Hepatocyte (in vitro differentiated cells): ENCODE results near the gene USP20. TPM values are rescaled to one million over a fixed set of nuclear protein-coding genes. Genes with fewer than 3 reads are reported as not detected.

Source experiments
- DNase-seq: peaks from one replicate; pipeline ENCODE4 v3.0.0-alpha.2; 2016; ENCODE audit warnings: low spot score
- H2AFZ ChIP-seq: fragments of 200-600 bp; sonication (generic); 2 replicates; pipeline ENCODE4 v1.6.0; 2016; ENCODE audit warnings: antibody characterized with exemption, mild to moderate bottlenecking
- H3K27ac ChIP-seq: fragments of 200-600 bp; sonication (generic); 2 replicates; pipeline ENCODE4 v1.5.1; 2016; ENCODE audit warnings: mild to moderate bottlenecking
- H3K27me3 ChIP-seq: fragments of 200-600 bp; sonication (generic); 2 replicates; pipeline ENCODE4 v1.6.1; 2016
- H3K36me3 ChIP-seq: fragments of 200-600 bp; sonication (generic); replicated peaks from 2 replicates; pipeline ENCODE4 v1.5.1; 2016; ENCODE audit warnings: low read depth; ENCODE audit not compliant: insufficient read depth
- H3K4me1 ChIP-seq: fragments of 200-600 bp; sonication (generic); 2 replicates; pipeline ENCODE4 v1.5.1; 2016; ENCODE audit warnings: mild to moderate bottlenecking, moderate library complexity; ENCODE audit not compliant: insufficient read depth
- H3K4me2 ChIP-seq: fragments of 200-600 bp; sonication (generic); 2 replicates; pipeline ENCODE4 v1.6.0; 2016
- H3K4me3 ChIP-seq: fragments of 200-600 bp; sonication (generic); 2 replicates; pipeline ENCODE4 v1.5.1; 2016; ENCODE audit warnings: mild to moderate bottlenecking
- H3K79me2 ChIP-seq: fragments of 200-600 bp; sonication (generic); 2 replicates; pipeline ENCODE4 v1.6.0; 2017; ENCODE audit warnings: mild to moderate bottlenecking
- H3K9me2 ChIP-seq: fragments of 200-600 bp; sonication (generic); replicated peaks from 2 replicates; pipeline ENCODE4 v1.6.0; 2017; ENCODE audit warnings: mild to moderate bottlenecking; ENCODE audit not compliant: insufficient read depth
- H3K9me3 ChIP-seq: fragments of 200-600 bp; sonication (generic); 2 replicates; pipeline ENCODE4 v1.5.1; 2016; ENCODE audit warnings: low read depth, mild to moderate bottlenecking
- H4K20me1 ChIP-seq: fragments of 200-600 bp; sonication (generic); 2 replicates; pipeline ENCODE4 v1.6.0; 2016; ENCODE audit warnings: mild to moderate bottlenecking; ENCODE audit not compliant: insufficient read depth, poor library complexity, severe bottlenecking
- EZH2 ChIP-seq: fragments of 200-600 bp; sonication (generic); IDR thresholded peaks from 2 replicates; pipeline ENCODE4 v1.6.1; 2016; ENCODE audit warnings: antibody characterized with exemption, mild to moderate bottlenecking, borderline replicate concordance
- EZH2phosphoT487 ChIP-seq: fragments of 200-600 bp; sonication (generic); IDR thresholded peaks from one replicate; pipeline ENCODE4 v1.6.1; 2018; ENCODE audit warnings: antibody characterized with exemption, mild to moderate bottlenecking, low read depth, moderate library complexity; ENCODE audit not compliant: unreplicated experiment, severe bottlenecking
- WGBS: methylation state at CpG from one replicate; pipeline ENCODE4 v1.1.6; 2016; ENCODE audit warnings: low lambda C conversion rate; ENCODE audit errors: missing lambda C conversion rate; 5-methylcytosine and 5-hydroxymethylcytosine counted together
- polyA plus RNA-seq: library from polyadenylated mRNA; unstranded; fragments of >200 nt; fragmentation: Nextera tagmentation; extraction: Ambion mirVana; gene quantifications from 2 replicates; pipeline ENCODE4 v1.2.1, GENCODE V29; 2016
- total RNA-seq: library from RNA; depleted of rRNA; stranded (reverse); fragments of >200 nt; gene quantifications from 2 replicates; pipeline ENCODE4 v1.2.3, GENCODE V29; 2014
- TF ChIP-seq, protein P1 (sequence below): fragments of 200-600 bp; sonication (generic); IDR thresholded peaks from 2 replicates; pipeline ENCODE4 v1.5.1; 2016; ENCODE audit warnings: antibody characterized with exemption, mild to moderate bottlenecking; ENCODE audit not compliant: poor library complexity

Gene USP20
- total and polyA plus RNA-seq, 2 experiments from 2014 or later: 10.6 to 29.0 TPM

- peak overlapping the region; percentile 54 for H3K27ac ChIP-seq
- peaks cover 4% of the 10 kb centered on the region for H3K4me1 ChIP-seq
- no peaks in the 10 kb centered on the region for H4K20me1 ChIP-seq
- DNase-seq: peak; percentile 78
- no peaks in the 10 kb centered on the region for H3K36me3 ChIP-seq
- H3K9me3 ChIP-seq: no peaks in the 10 kb centered on the region
- TF ChIP-seq EZH2phosphoT487 (no peak), EZH2 (no peak)
- TF ChIP-seq, protein P1, sequence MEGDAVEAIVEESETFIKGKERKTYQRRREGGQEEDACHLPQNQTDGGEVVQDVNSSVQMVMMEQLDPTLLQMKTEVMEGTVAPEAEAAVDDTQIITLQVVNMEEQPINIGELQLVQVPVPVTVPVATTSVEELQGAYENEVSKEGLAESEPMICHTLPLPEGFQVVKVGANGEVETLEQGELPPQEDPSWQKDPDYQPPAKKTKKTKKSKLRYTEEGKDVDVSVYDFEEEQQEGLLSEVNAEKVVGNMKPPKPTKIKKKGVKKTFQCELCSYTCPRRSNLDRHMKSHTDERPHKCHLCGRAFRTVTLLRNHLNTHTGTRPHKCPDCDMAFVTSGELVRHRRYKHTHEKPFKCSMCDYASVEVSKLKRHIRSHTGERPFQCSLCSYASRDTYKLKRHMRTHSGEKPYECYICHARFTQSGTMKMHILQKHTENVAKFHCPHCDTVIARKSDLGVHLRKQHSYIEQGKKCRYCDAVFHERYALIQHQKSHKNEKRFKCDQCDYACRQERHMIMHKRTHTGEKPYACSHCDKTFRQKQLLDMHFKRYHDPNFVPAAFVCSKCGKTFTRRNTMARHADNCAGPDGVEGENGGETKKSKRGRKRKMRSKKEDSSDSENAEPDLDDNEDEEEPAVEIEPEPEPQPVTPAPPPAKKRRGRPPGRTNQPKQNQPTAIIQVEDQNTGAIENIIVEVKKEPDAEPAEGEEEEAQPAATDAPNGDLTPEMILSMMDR: no peak
- no peaks in the 10 kb centered on the region for H3K27me3 ChIP-seq
- no peak overlapping the region for H3K4me2 ChIP-seq
- no peaks in the 10 kb centered on the region for H3K9me2 ChIP-seq
- H3K4me3 ChIP-seq: no peak overlapping the region
- H3K79me2 ChIP-seq: no peaks in the 10 kb centered on the region
- H2AFZ ChIP-seq: no peak overlapping the region
- 82% methylated on average over 15 of the region's 15 CpGs for WGBS
These were observed 75.6 kb downstream of the USP20 start for GRCh38 chr9:129910628-129911567.

DNA sequence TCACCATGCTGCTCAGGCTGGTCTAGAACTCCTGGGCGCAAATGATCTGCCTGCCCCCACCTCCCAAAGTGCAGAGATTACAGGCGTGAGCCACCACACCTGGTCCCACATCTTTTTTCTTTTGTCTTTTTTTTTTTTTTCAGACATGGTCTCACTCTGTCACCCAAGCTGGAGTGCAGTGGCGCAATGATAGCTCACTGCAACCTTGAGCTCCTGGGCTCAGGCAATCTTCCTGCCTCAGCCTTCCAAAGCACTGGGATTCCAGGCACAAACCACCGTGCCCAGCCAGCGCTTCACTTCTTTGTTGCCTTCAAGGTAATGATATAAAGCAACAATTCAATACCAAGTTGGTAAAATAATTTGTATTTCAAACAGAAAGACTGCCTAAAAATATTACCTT is 78.8 kb downstream of the USP20 start:
- 96% methylated on average over 5 of the region's 5 CpGs for WGBS

GRCh38 chr9:129916707-129917106 is 81.4 kb downstream of the USP20 start:
- H3K36me3 ChIP-seq: no peaks in the 10 kb centered on the region
- H4K20me1 ChIP-seq: no peaks in the 10 kb centered on the region
- no peak overlapping the region for H3K27ac ChIP-seq
- no peaks in the 10 kb centered on the region for H3K4me1 ChIP-seq
- H3K9me3 ChIP-seq: no peaks in the 10 kb centered on the region
- no peak overlapping the region for H3K4me3 ChIP-seq
- H3K27me3 ChIP-seq: no peaks in the 10 kb centered on the region
- 100% methylated on average over 7 of the region's 7 CpGs for WGBS
- no peaks in the 10 kb centered on the region for H3K79me2 ChIP-seq
- H3K4me2 ChIP-seq: no peak overlapping the region
- no peak overlapping the region for H2AFZ ChIP-seq
- DNase-seq: no peak
- no peaks in the 10 kb centered on the region for H3K9me2 ChIP-seq
- TF ChIP-seq EZH2 (no peak), EZH2phosphoT487 (no peak)
- TF ChIP-seq, protein P1: no peak

More for the DNA sequence above, 78.8 kb downstream of the USP20 start:
- Histone ChIP-seq H3K4me2 (no peak overlapping the region), H3K79me2 (no peaks in the 10 kb centered on the region), H3K9me3 (no peaks in the 10 kb centered on the region), H3K27ac (no peak overlapping the region), H2AFZ (no peak overlapping the region), H3K9me2 (no peaks in the 10 kb centered on the region), H3K36me3 (no peaks in the 10 kb centered on the region), H3K4me1 (peaks cover 4% of the 10 kb centered on the region), H4K20me1 (no peaks in the 10 kb centered on the region), H3K4me3 (no peak overlapping the region), H3K27me3 (no peaks in the 10 kb centered on the region)
- no peak for DNase-seq
- TF ChIP-seq, protein P1: no peak
- TF ChIP-seq EZH2: no peak
- no peak for TF ChIP-seq EZH2phosphoT487
